H9 (cell line): ENCODE measurements around the gene NFYC. TPM values are rescaled to one million over a fixed set of nuclear protein-coding genes. Genes with fewer than 3 reads are reported as not detected.
A peak's percentile ranks its signal among the peaks of the same experiment; 100 is the strongest.

Experiments
- DNase-seq: peaks from one replicate; pipeline ENCODE4 v3.0.0-alpha.2; 2017
- H2AFZ ChIP-seq: one replicate; pipeline ENCODE4 v1.6.1; 2013; ENCODE audit warnings: mild to moderate bottlenecking, low read length, control low read depth, moderate library complexity
- H2AK5ac ChIP-seq: 2 replicates; pipeline ENCODE4 v1.6.1; 2013; ENCODE audit warnings: low read length, control low read depth, mixed read lengths; ENCODE audit not compliant: insufficient read length
- H2BK120ac ChIP-seq: one replicate; pipeline ENCODE4 v1.6.1; 2013; ENCODE audit warnings: low read depth, mild to moderate bottlenecking, low read length, control low read depth, inconsistent platforms; ENCODE audit not compliant: poor library complexity, severe bottlenecking
- H2BK12ac ChIP-seq: 2 replicates; pipeline ENCODE4 v1.6.1; 2013; ENCODE audit warnings: low read length, control low read depth, mixed read lengths, low read depth; ENCODE audit not compliant: insufficient read length
- H2BK15ac ChIP-seq: 2 replicates; pipeline ENCODE4 v1.6.1; 2013; ENCODE audit warnings: low read depth, low read length, control low read depth
- H2BK20ac ChIP-seq: one replicate; pipeline ENCODE4 v1.6.1; 2013; ENCODE audit warnings: low read depth, mild to moderate bottlenecking, low read length, control low read depth, inconsistent platforms; ENCODE audit not compliant: poor library complexity, severe bottlenecking
- H2BK5ac ChIP-seq: 2 replicates; pipeline ENCODE4 v1.6.1; 2013; ENCODE audit warnings: low read length, control low read depth, mixed read lengths; ENCODE audit not compliant: insufficient read length
- H3K14ac ChIP-seq: 2 replicates; pipeline ENCODE4 v1.6.1; 2013; ENCODE audit warnings: low read length, control low read depth; ENCODE audit not compliant: insufficient read depth
- H3K18ac ChIP-seq: 2 replicates; pipeline ENCODE4 v1.6.1; 2013; ENCODE audit warnings: low read depth, mild to moderate bottlenecking, mixed read lengths, low read length, control low read depth; ENCODE audit not compliant: insufficient read length
- H3K23ac ChIP-seq: 2 replicates; pipeline ENCODE4 v1.6.1; 2013; ENCODE audit warnings: low read length, control low read depth, mixed read lengths, low read depth; ENCODE audit not compliant: insufficient read length
- H3K23me2 ChIP-seq: 2 replicates; pipeline ENCODE4 v1.6.1; 2013; ENCODE audit warnings: low read depth, mild to moderate bottlenecking, mixed read lengths, low read length, control low read depth; ENCODE audit not compliant: insufficient read length, poor library complexity, severe bottlenecking
- H3K27ac ChIP-seq: 2 replicates; pipeline ENCODE4 v1.5.1; 2013; ENCODE audit warnings: low read length, control low read depth, mixed read lengths, low read depth; ENCODE audit not compliant: insufficient read length
- H3K27me3 ChIP-seq: 2 replicates; pipeline ENCODE4 v1.6.1; 2013; ENCODE audit warnings: low read length, control low read depth, inconsistent platforms; ENCODE audit not compliant: insufficient read depth
- H3K4ac ChIP-seq: 2 replicates; pipeline ENCODE4 v1.6.1; 2013; ENCODE audit warnings: low read depth, mild to moderate bottlenecking, control low read depth, inconsistent platforms, low read length, moderate library complexity
- H3K4me1 ChIP-seq: 2 replicates; pipeline ENCODE4 v1.6.1; 2013; ENCODE audit warnings: low read length, control low read depth, inconsistent platforms; ENCODE audit not compliant: insufficient read depth
- H3K4me2 ChIP-seq: 2 replicates; pipeline ENCODE4 v1.6.1; 2013; ENCODE audit warnings: low read length, control low read depth, mixed read lengths; ENCODE audit not compliant: insufficient read length, insufficient read depth
- H3K56ac ChIP-seq: 2 replicates; pipeline ENCODE4 v1.6.1; 2013; ENCODE audit warnings: low read depth, mild to moderate bottlenecking, mixed read lengths, low read length, control low read depth; ENCODE audit not compliant: insufficient read length
- H3K79me1 ChIP-seq: 2 replicates; pipeline ENCODE4 v1.6.1; 2013; ENCODE audit warnings: low read depth, mild to moderate bottlenecking, moderate library complexity, low read length, control low read depth, inconsistent platforms; ENCODE audit not compliant: insufficient read depth, poor library complexity, severe bottlenecking
- H3K79me2 ChIP-seq: 2 replicates; pipeline ENCODE4 v1.6.1; 2013; ENCODE audit warnings: low read length, control low read depth, inconsistent platforms; ENCODE audit not compliant: insufficient read depth
- H3K9ac ChIP-seq: 2 replicates; pipeline ENCODE4 v1.6.1; 2013; ENCODE audit warnings: low read length, control low read depth, mixed read lengths; ENCODE audit not compliant: insufficient read length; ENCODE audit errors: extremely low read depth
- H3K9me3 ChIP-seq: one replicate; pipeline ENCODE4 v1.6.1; 2013; ENCODE audit warnings: low read depth, low read length, inconsistent platforms; ENCODE audit not compliant: control insufficient read depth
- H3T11ph ChIP-seq: one replicate; pipeline ENCODE4 v1.6.1; 2013; ENCODE audit warnings: mild to moderate bottlenecking, low read length, control low read depth, inconsistent platforms
- H4K20me1 ChIP-seq: one replicate; pipeline ENCODE4 v1.6.1; 2013; ENCODE audit not compliant: control insufficient read depth, insufficient read length, insufficient read depth
- H4K5ac ChIP-seq: 2 replicates; pipeline ENCODE4 v1.6.1; 2013; ENCODE audit warnings: low read depth, mild to moderate bottlenecking, mixed read lengths, low read length, control low read depth; ENCODE audit not compliant: insufficient read length
- H4K8ac ChIP-seq: replicated peaks from 2 replicates; pipeline ENCODE4 v1.6.1; 2013; ENCODE audit warnings: low read length, control low read depth, mixed read lengths, low read depth; ENCODE audit not compliant: insufficient read length
- H4K91ac ChIP-seq: 2 replicates; pipeline ENCODE4 v1.6.1; 2013; ENCODE audit warnings: low read depth, mild to moderate bottlenecking, moderate library complexity, mixed read lengths, low read length, control low read depth; ENCODE audit not compliant: insufficient read length
- H3K27ac Mint-ChIP-seq, 3 experiments: 2 replicates in 2 of 3; 3 replicates in 1 of 3; pipeline ENCODE4 v1.8.0; 2020 to 2021; ENCODE audit warnings: mixed read lengths in 3 of 3, mild to moderate bottlenecking in 1 of 3, moderate library complexity in 1 of 3
- H3K27me3 Mint-ChIP-seq: 2 replicates; pipeline ENCODE4 v1.8.0; 2021; ENCODE audit warnings: low read depth, mild to moderate bottlenecking, moderate library complexity, mixed read lengths
- H3K36me3 Mint-ChIP-seq, 3 experiments: 2 replicates in 2 of 3; 3 replicates in 1 of 3; pipeline ENCODE4 v1.8.0; 2020 to 2021; ENCODE audit warnings: low read depth in 3 of 3, mixed read lengths in 3 of 3; ENCODE audit not compliant: insufficient read depth in 1 of 3
- H3K4me1 Mint-ChIP-seq, 2 experiments: 2 replicates each; pipeline ENCODE4 v1.8.0; 2020; ENCODE audit warnings: mixed read lengths in 2 of 2
- H3K4me3 Mint-ChIP-seq, 2 experiments: 2 replicates in 1 of 2; 3 replicates in 1 of 2; pipeline ENCODE4 v1.8.0; 2020 to 2021; ENCODE audit warnings: mild to moderate bottlenecking in 2 of 2, mixed read lengths in 2 of 2, moderate library complexity in 1 of 2
- H3K9me3 Mint-ChIP-seq, 2 experiments: 2 replicates in 1 of 2; 3 replicates in 1 of 2; pipeline ENCODE4 v1.8.0; 2020; ENCODE audit warnings: mild to moderate bottlenecking in 2 of 2, mixed read lengths in 2 of 2, moderate library complexity in 1 of 2
- WGBS: extraction: QIAGEN DNeasy Blood & Tissue Kit; methylation state at CpG from one replicate; pipeline ENCODE4 v1.1.7; 2013; ENCODE audit warnings: missing lambda C conversion rate, low lambda C conversion rate, mixed read lengths; ENCODE audit not compliant: insufficient read length; ENCODE audit errors: extremely low coverage; 5-methylcytosine and 5-hydroxymethylcytosine counted together
- total RNA-seq: library from RNA; stranded (reverse); gene quantifications from 2 replicates; pipeline ENCODE4 v1.2.1, GENCODE V29; 2021
- TF ChIP-seq, protein P1 (sequence below): fragments of 200-600 bp; sonication (generic); conservative IDR thresholded peaks from 3 replicates; pipeline ENCODE4 v1.8.0; 2021; ENCODE audit warnings: antibody characterized with exemption, mild to moderate bottlenecking

The NFYC gene
- total RNA-seq, 1 experiment from 2014 or later, result 54.7 TPM

DNA sequence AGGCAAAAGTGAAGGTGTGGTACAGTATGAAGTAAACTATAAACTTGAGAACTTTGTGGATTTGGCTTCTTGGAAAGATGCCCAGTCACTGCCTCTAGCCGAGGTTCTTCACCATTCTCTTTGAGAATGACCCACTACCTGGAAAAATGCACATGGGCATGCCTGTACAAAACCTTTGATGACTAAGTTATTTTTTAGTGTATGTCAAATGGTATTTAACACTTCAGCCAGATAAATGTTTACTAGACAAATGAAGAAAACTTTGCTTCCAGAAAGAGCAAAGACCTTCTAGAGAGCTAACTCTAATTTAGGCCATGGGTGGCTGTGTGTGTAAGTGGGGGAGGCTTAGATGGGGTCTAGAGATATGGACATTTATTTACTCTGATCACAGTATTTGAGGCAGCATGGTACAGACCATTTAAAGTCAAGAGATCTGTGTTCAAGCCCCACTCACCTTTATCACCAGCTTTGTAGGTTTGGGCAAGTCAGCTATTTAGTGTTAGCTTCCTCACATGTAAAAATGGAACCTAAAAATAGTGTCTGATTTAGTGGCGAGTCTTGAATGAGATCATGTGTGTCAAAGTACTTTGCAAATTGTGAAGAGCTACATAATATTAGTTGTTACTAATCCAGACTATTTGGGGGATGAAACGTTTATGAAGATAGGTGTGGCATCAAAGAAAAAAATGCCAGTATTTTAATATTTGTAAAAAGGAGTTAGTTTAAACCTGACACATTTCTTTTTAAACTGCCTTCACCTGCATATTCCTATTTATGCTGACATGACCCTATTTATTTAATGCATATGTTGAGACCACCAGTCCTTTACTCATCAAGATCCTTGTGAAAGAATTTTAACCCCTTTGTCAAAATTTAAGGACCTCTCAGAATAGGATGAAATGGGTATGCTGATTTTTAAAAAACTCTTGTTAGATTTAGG, 20.2 kb downstream of the NFYC start:
- Histone ChIP-seq H2AFZ (no peak overlapping the region), H2BK120ac (no peak overlapping the region), H3K23me2 (peaks cover 5% of the 10 kb centered on the region), H3K23ac (no peak overlapping the region), H3K79me2 (peaks cover 20% of the 10 kb centered on the region; the same call in 1 of the 2 replicates), H3K14ac (no peak overlapping the region), H3K9ac (peak overlapping the region; percentile 46), H4K20me1 (no peaks in the 10 kb centered on the region), H2BK20ac (no peak overlapping the region), H2BK15ac (no peak overlapping the region), H3K56ac (no peak overlapping the region), H3K4me2 (peak overlapping the region; percentile 63), H4K8ac (no peak overlapping the region), H2AK5ac (no peak overlapping the region), H3K9me3 (no peaks in the 10 kb centered on the region), H3K18ac (no peak overlapping the region), H3T11ph (no peak overlapping the region), H3K27ac (no peak overlapping the region), H2BK5ac (no peak overlapping the region), H4K91ac (no peak overlapping the region), H3K4me1 (peaks cover 6% of the 10 kb centered on the region), H3K27me3 (no peaks in the 10 kb centered on the region), H2BK12ac (no peak overlapping the region), H4K5ac (no peak overlapping the region), H3K79me1 (peaks cover 5% of the 10 kb centered on the region), H3K4ac (no peak overlapping the region)
- Mint-ChIP-seq H3K9me3 (no peaks in the 10 kb centered on the region), H3K27ac (peak overlapping the region; percentile 63 to 100 (median 64); a peak in 6 of 7 replicates), H3K36me3 (peaks cover 2 to 15% (median 11%) of the 10 kb centered on the region in 3 experiments; a peak in 6 of 7 replicates), H3K4me3 (peak overlapping the region; percentile 93 to 94), H3K4me1 (peaks cover 32 to 33% of the 10 kb centered on the region in 2 experiments), H3K27me3 (no peaks in the 10 kb centered on the region)
- no CpG with 5 or more reads among the region's 3 CpGs for WGBS
- DNase-seq, result no peak
- TF ChIP-seq, protein P1, sequence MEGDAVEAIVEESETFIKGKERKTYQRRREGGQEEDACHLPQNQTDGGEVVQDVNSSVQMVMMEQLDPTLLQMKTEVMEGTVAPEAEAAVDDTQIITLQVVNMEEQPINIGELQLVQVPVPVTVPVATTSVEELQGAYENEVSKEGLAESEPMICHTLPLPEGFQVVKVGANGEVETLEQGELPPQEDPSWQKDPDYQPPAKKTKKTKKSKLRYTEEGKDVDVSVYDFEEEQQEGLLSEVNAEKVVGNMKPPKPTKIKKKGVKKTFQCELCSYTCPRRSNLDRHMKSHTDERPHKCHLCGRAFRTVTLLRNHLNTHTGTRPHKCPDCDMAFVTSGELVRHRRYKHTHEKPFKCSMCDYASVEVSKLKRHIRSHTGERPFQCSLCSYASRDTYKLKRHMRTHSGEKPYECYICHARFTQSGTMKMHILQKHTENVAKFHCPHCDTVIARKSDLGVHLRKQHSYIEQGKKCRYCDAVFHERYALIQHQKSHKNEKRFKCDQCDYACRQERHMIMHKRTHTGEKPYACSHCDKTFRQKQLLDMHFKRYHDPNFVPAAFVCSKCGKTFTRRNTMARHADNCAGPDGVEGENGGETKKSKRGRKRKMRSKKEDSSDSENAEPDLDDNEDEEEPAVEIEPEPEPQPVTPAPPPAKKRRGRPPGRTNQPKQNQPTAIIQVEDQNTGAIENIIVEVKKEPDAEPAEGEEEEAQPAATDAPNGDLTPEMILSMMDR, result no peak
